OCI-LY3 (cell line): Measurements from ENCODE around the gene TNFAIP8L1.

Experiments
- CTCF ChIP-seq: fragments of 200-600, 300-600 bp; sonication (generic); IDR thresholded peaks from 2 replicates; pipeline ENCODE4 v1.5.1; 2014; ENCODE audit warnings: antibody characterized with exemption, low read length, low read depth
- EZH2phosphoT487 ChIP-seq: fragments of 200-600 bp; shearing (Covaris generic); IDR thresholded peaks from 2 replicates; pipeline ENCODE4 v1.6.1; 2018; ENCODE audit warnings: antibody characterized with exemption, mixed run types, low read depth

- no peak for TF ChIP-seq CTCF
- TF ChIP-seq EZH2phosphoT487 = no peak
These were observed 10.8 kb downstream of the TNFAIP8L1 start for GRCh38 chr19:4650159-4650558.
